H1 (cell line): ENCODE results near the gene BABAM2. TPM values are rescaled to one million over a fixed set of nuclear protein-coding genes. Genes with fewer than 3 reads are reported as not detected.

Source experiments
- CTCF ChIA-PET: fragments of 300-600 bp; sonication (Branson Sonifier 250); formaldehyde crosslinking; loops from one replicate; lab custom pipeline; 2021; ENCODE audit not compliant: partially characterized antibody; lab: Charles Lee
- POLR2A ChIA-PET: fragments of 300-600 bp; sonication (Branson Sonifier 250); formaldehyde crosslinking; loops from one replicate; lab custom pipeline; 2021; ENCODE audit warnings: inconsistent platforms; ENCODE audit not compliant: partially characterized antibody; lab: Charles Lee
- DNase-seq, 2 experiments: peaks; one replicate each; pipeline versions ENCODE4 v3.0.0 to v3.0.0-alpha.2; 2010 to 2022; ENCODE audit warnings: low spot score in 2 of 2, low read depth in 1 of 2, mixed read lengths in 1 of 2
- FAIRE-seq: peaks from 2 replicates; lab custom pipeline; 2011; peaks lifted over from hg19 to GRCh38; lab: Jason Lieb, UNC
- H2AFZ ChIP-seq: 2 replicates; pipeline ENCODE4 v1.8.1; 2012; ENCODE audit warnings: low read length, inconsistent platforms
- H2AK5ac ChIP-seq: 2 replicates; pipeline ENCODE4 v1.6.1; 2013; ENCODE audit warnings: low read depth, low read length
- H2BK120ac ChIP-seq: replicated peaks from 2 replicates; pipeline ENCODE3; 2013; ENCODE audit warnings: low read depth, low read length, inconsistent platforms
- H2BK12ac ChIP-seq: 2 replicates; pipeline ENCODE4 v1.6.1; 2013; ENCODE audit warnings: low read depth, low read length
- H2BK15ac ChIP-seq: 2 replicates; pipeline ENCODE4 v1.6.1; 2013; ENCODE audit warnings: low read length
- H2BK20ac ChIP-seq: 2 replicates; pipeline ENCODE4 v1.6.1; 2013; ENCODE audit warnings: low read length
- H2BK5ac ChIP-seq: 2 replicates; pipeline ENCODE4 v1.6.1; 2013; ENCODE audit warnings: low read depth, low read length
- H3K14ac ChIP-seq: 2 replicates; pipeline ENCODE4 v1.6.1; 2013; ENCODE audit warnings: inconsistent platforms; ENCODE audit not compliant: insufficient read length
- H3K18ac ChIP-seq: 2 replicates; pipeline ENCODE4 v1.6.1; 2013; ENCODE audit warnings: low read length; ENCODE audit errors: extremely low read depth
- H3K23ac ChIP-seq: 2 replicates; pipeline ENCODE4 v1.6.1; 2013; ENCODE audit warnings: inconsistent platforms; ENCODE audit not compliant: insufficient read length
- H3K23me2 ChIP-seq: 2 replicates; pipeline ENCODE4 v1.6.1; 2013; ENCODE audit warnings: low read depth, low read length
- H3K27ac ChIP-seq: 2 replicates; pipeline ENCODE4 v1.6.1; 2011; ENCODE audit warnings: low read depth, low read length, inconsistent platforms
- H3K27me3 ChIP-seq, 4 experiments: replicated peaks in 1 of 4; 1 replicate in 1 of 4; 2 replicates in 3 of 4; pipeline versions ENCODE4 v1.6.1 to v1.8.1; 2011 to 2013; ENCODE audit warnings: low read length in 3 of 4, mild to moderate bottlenecking in 3 of 4, inconsistent platforms in 2 of 4, mixed read lengths in 2 of 4, moderate library complexity in 1 of 4; ENCODE audit not compliant: control insufficient read depth in 3 of 4, insufficient read depth in 3 of 4; ENCODE audit errors: extremely low read depth in 1 of 4
- H3K36me3 ChIP-seq, 4 experiments: 2 replicates each; pipeline versions ENCODE4 v1.6.1 to v1.8.1; 2011 to 2013; ENCODE audit warnings: mild to moderate bottlenecking in 4 of 4, low read length in 3 of 4, moderate library complexity in 2 of 4, control low read depth in 1 of 4, inconsistent platforms in 1 of 4; ENCODE audit not compliant: insufficient read depth in 4 of 4, control insufficient read depth in 2 of 4
- H3K4ac ChIP-seq: replicated peaks from 2 replicates; pipeline ENCODE3; 2013; ENCODE audit warnings: low read length, low read depth, mixed read lengths, inconsistent platforms; ENCODE audit not compliant: insufficient read length
- H3K4me1 ChIP-seq, 4 experiments: replicated peaks in 1 of 4; 1 replicate in 1 of 4; 2 replicates in 3 of 4; pipeline versions ENCODE4 v1.6.1 to v1.8.1; 2011 to 2013; ENCODE audit warnings: low read length in 3 of 4, inconsistent platforms in 2 of 4, mixed read lengths in 1 of 4; ENCODE audit not compliant: insufficient read depth in 4 of 4, control insufficient read depth in 3 of 4
- H3K4me2 ChIP-seq, 2 experiments: 2 replicates each; pipeline versions ENCODE4 v1.6.1 to v1.8.1; 2011 to 2013; ENCODE audit warnings: low read depth in 2 of 2, low read length in 2 of 2, control low read depth in 1 of 2, inconsistent platforms in 1 of 2, mild to moderate bottlenecking in 1 of 2; ENCODE audit not compliant: insufficient read depth in 1 of 2
- H3K4me3 ChIP-seq, 4 experiments: fragments of 200-600, 300-600 bp in 1 of 4; sonication (generic), shearing (Covaris generic), sonication (Bioruptor Twin) in 1 of 4; 2 replicates each; pipeline versions ENCODE4 v1.5.1 to v1.8.1; 2011 to 2016; ENCODE audit warnings: low read length in 4 of 4, low read depth in 3 of 4, control low read depth in 2 of 4, inconsistent platforms in 2 of 4, mild to moderate bottlenecking in 2 of 4, mixed read lengths in 1 of 4, moderate library complexity in 1 of 4; ENCODE audit not compliant: insufficient read depth in 2 of 4; ENCODE audit errors: extremely low read depth in 1 of 4
- H3K56ac ChIP-seq: replicated peaks from 2 replicates; pipeline ENCODE3; 2013; ENCODE audit warnings: low read depth, mild to moderate bottlenecking, mixed read lengths, low read length, inconsistent platforms; ENCODE audit not compliant: insufficient read length
- H3K79me1 ChIP-seq: 2 replicates; pipeline ENCODE4 v1.6.1; 2013; ENCODE audit warnings: low read depth, low read length, control low read depth
- H3K79me2 ChIP-seq, 2 experiments: 2 replicates each; pipeline versions ENCODE4 v1.6.1 to v1.8.1; 2012 to 2013; ENCODE audit warnings: low read length in 2 of 2, mild to moderate bottlenecking in 2 of 2, inconsistent platforms in 1 of 2; ENCODE audit not compliant: insufficient read depth in 2 of 2, control insufficient read depth in 1 of 2
- H3K9ac ChIP-seq, 4 experiments: replicated peaks in 1 of 4; 1 replicate in 1 of 4; 2 replicates in 3 of 4; pipeline versions ENCODE4 v1.6.1 to v1.8.1; 2011 to 2013; ENCODE audit warnings: low read depth in 3 of 4, low read length in 3 of 4, control low read depth in 2 of 4, mild to moderate bottlenecking in 2 of 4, moderate library complexity in 2 of 4, inconsistent platforms in 1 of 4; ENCODE audit errors: extremely low read depth in 1 of 4
- H3K9me3 ChIP-seq, 2 experiments: 2 replicates each; pipeline versions ENCODE4 v1.6.1 to v1.8.1; 2012 to 2013; ENCODE audit warnings: mild to moderate bottlenecking in 2 of 2, moderate library complexity in 2 of 2, control low read depth in 1 of 2, inconsistent platforms in 1 of 2, low read depth in 1 of 2, low read length in 1 of 2, mixed read lengths in 1 of 2; ENCODE audit not compliant: insufficient read depth in 2 of 2
- H4K20me1 ChIP-seq, 2 experiments: replicated peaks in 1 of 2; 2 replicates each; pipeline versions ENCODE3 to v1.8.1; 2011 to 2013; ENCODE audit warnings: inconsistent platforms in 2 of 2, low read length in 2 of 2, mild to moderate bottlenecking in 1 of 2; ENCODE audit not compliant: insufficient read depth in 2 of 2, control insufficient read depth in 1 of 2
- H4K5ac ChIP-seq: 2 replicates; pipeline ENCODE4 v1.6.1; 2013; ENCODE audit warnings: low read length, low read depth, mixed read lengths, inconsistent platforms; ENCODE audit not compliant: insufficient read length
- H4K8ac ChIP-seq: 2 replicates; pipeline ENCODE4 v1.8.0; 2013; ENCODE audit warnings: mild to moderate bottlenecking, moderate library complexity, low read length, inconsistent platforms; ENCODE audit not compliant: insufficient read depth; ENCODE audit errors: extremely low read depth
- H4K91ac ChIP-seq: replicated peaks from 2 replicates; pipeline ENCODE3; 2013; ENCODE audit warnings: low read length, mixed read lengths, inconsistent platforms; ENCODE audit not compliant: insufficient read length
- BACH1 ChIP-seq: IDR thresholded peaks from 2 replicates; pipeline ENCODE4 v1.6.1; 2012; ENCODE audit warnings: low read length, improper control_type of control experiment
- CBX5 ChIP-seq: fragments of 300-800, 300-1000 bp; sonication (generic); IDR thresholded peaks from 2 replicates; pipeline ENCODE4 v1.7.1; 2016; ENCODE audit warnings: antibody characterized with exemption, low read length, low read depth
- CBX8 ChIP-seq: fragments of 300-800, 300-1000 bp; sonication (generic); IDR thresholded peaks from 2 replicates; pipeline ENCODE4 v1.7.1; 2016; ENCODE audit warnings: low read depth, low read length, borderline replicate concordance
- CHD2 ChIP-seq: IDR thresholded peaks from 2 replicates; pipeline ENCODE4 v1.6.1; 2012; ENCODE audit warnings: low read length, improper control_type of control experiment
- EGR1 ChIP-seq: IDR thresholded peaks from 2 replicates; pipeline ENCODE4 v1.6.1; 2011; ENCODE audit warnings: low read depth, low read length, borderline replicate concordance
- EZH2 ChIP-seq: fragments of 200-600 bp; sonication (generic); IDR thresholded peaks from 2 replicates; pipeline ENCODE4 v1.7.1; 2012; ENCODE audit warnings: low read depth, mild to moderate bottlenecking, moderate library complexity, low read length, inconsistent platforms; ENCODE audit not compliant: severe bottlenecking
- GTF2F1 ChIP-seq: IDR thresholded peaks from 2 replicates; pipeline ENCODE4 v1.6.1; 2012; ENCODE audit warnings: low read depth, low read length, improper control_type of control experiment, borderline replicate concordance
- KDM1A ChIP-seq: fragments of 200-600, 300-600 bp; sonication (generic); IDR thresholded peaks from 2 replicates; pipeline ENCODE4 v1.7.1; 2016; ENCODE audit warnings: mild to moderate bottlenecking, low read length, borderline replicate concordance
- KDM4A ChIP-seq: IDR thresholded peaks from one replicate; pipeline ENCODE4 v1.7.1; 2012; ENCODE audit warnings: low read depth, mild to moderate bottlenecking, moderate library complexity, low read length, inconsistent platforms; ENCODE audit not compliant: severe bottlenecking
- PHF8 ChIP-seq: fragments of 200-600 bp; sonication (generic); conservative IDR thresholded peaks from 2 replicates; pipeline ENCODE4 v1.7.1; 2012; ENCODE audit warnings: low read depth, mild to moderate bottlenecking, inconsistent platforms, low read length, moderate library complexity
- RBBP5 ChIP-seq: IDR thresholded peaks from 2 replicates; pipeline ENCODE4 v1.7.1; 2012; ENCODE audit warnings: low read depth, mild to moderate bottlenecking, inconsistent platforms, low read length, moderate library complexity, borderline replicate concordance
- RFX5 ChIP-seq: IDR thresholded peaks from 2 replicates; pipeline ENCODE4 v1.6.1; 2011; ENCODE audit warnings: low read depth, low read length, improper control_type of control experiment, borderline replicate concordance
- SP2 ChIP-seq: IDR thresholded peaks from 2 replicates; pipeline ENCODE4 v1.6.1; 2012; ENCODE audit warnings: mild to moderate bottlenecking, low read length, inconsistent platforms
- TAF7 ChIP-seq: optimal IDR thresholded peaks from 2 replicates; pipeline ENCODE3; 2011; ENCODE audit warnings: low read depth, mild to moderate bottlenecking, inconsistent platforms, low read length, moderate library complexity, borderline replicate concordance
- YY1 ChIP-seq: IDR thresholded peaks from 2 replicates; pipeline ENCODE4 v1.6.1; 2011; ENCODE audit warnings: low read depth, mild to moderate bottlenecking, low read length
- WGBS, 2 experiments: shearing (Covaris generic) in 1 of 2; methylation state at CpG; one replicate each; pipeline versions ENCODE4 v1.1.6 to v1.1.7; 2013 to 2015; ENCODE audit warnings: low lambda C conversion rate in 2 of 2, mixed read lengths in 2 of 2, inconsistent platforms in 1 of 2, low coverage in 1 of 2, missing lambda C conversion rate in 1 of 2; ENCODE audit not compliant: insufficient replicate concordance in 2 of 2, insufficient coverage in 1 of 2, insufficient read length in 1 of 2; ENCODE audit errors: extremely low coverage in 1 of 2, missing lambda C conversion rate in 1 of 2; 5-methylcytosine and 5-hydroxymethylcytosine counted together
- polyA plus RNA-seq, 7 experiments: library from polyadenylated mRNA; depleted of rRNA in 3 of 7; stranded (reverse) in 5 of 7; unstranded in 2 of 7; fragments of >200 nt in 5 of 7; fragments of 200-250 nt in 2 of 7; gene quantifications; 1 replicate in 5 of 7; 2 replicates in 1 of 7; 4 replicates in 1 of 7; pipeline versions ENCODE4 v1.2.1 to v1.2.3, GENCODE V29; 2011 to 2013; ENCODE audit warnings: missing spikeins in 2 of 7, mixed read lengths in 2 of 7
- total RNA-seq: library from RNA; stranded (reverse); fragmentation: NEBNext Ultra II Directional; extraction: Animal tissue kit (Norgen Biotek cat#: 25700); gene quantifications from 2 replicates; pipeline ENCODE4 v1.2.1, GENCODE V29; 2021
- TF ChIP-seq, protein P1 (sequence below): IDR thresholded peaks from 2 replicates; pipeline ENCODE4 v1.6.1; 2012; ENCODE audit warnings: inconsistent platforms

BABAM2 gene
- total and polyA plus RNA-seq, 2 of the 8 experiments (the other 6 are each of a cell fraction or from before 2014, with no cell fraction given) = 15.8 to 20.9 TPM

DNA sequence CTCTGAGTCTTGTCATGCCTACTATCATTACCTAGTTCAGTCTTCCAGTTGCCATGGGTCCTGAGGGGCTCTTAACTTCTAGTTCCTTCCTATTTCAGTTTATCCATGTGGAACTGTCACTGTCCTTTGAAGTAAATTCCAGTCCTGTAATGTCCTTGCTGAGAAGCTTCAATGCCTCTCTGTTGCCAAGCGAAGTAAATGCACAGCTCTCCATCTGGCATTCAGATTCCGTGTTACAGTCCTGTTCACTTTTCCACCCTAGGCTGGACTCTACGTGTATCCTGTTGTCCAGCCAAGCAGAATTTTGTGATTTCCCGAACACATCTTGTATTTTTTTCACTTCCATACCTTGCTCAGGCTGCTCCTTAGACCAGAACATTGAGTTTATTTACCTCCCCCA lies 245.3 kb downstream of the BABAM2 start:
- Histone ChIP-seq H3K9me3 (no peaks in the 10 kb centered on the region), H4K91ac (no peak overlapping the region), H3K18ac (no peak overlapping the region), H2BK12ac (no peak overlapping the region), H2AK5ac (no peak overlapping the region), H3K4ac (no peak overlapping the region), H3K56ac (no peak overlapping the region), H4K20me1 (no peaks in the 10 kb centered on the region), H3K14ac (no peak overlapping the region), H3K36me3 (no peaks in the 10 kb centered on the region), H4K5ac (no peak overlapping the region), H3K9ac (no peak overlapping the region), H3K23ac (no peak overlapping the region), H3K4me3 (no peak overlapping the region), H3K4me1 (no peaks in the 10 kb centered on the region), H2AFZ (no peak overlapping the region), H2BK120ac (no peak overlapping the region), H3K23me2 (no peaks in the 10 kb centered on the region), H3K27me3 (no peaks in the 10 kb centered on the region), H3K79me2 (no peaks in the 10 kb centered on the region), H2BK20ac (no peak overlapping the region), H4K8ac (no peak overlapping the region), H3K4me2 (no peak overlapping the region), H2BK5ac (no peak overlapping the region), H3K79me1 (no peaks in the 10 kb centered on the region), H2BK15ac (no peak overlapping the region), H3K27ac (no peak overlapping the region)
- FAIRE-seq = no peak
- 76% methylated on average over 4 of the region's 4 CpGs; no CpG with 5 or more reads in 1 of the 2 experiments for WGBS, 2 experiments
- ChIA-PET CTCF (no interaction called here), POLR2A (no interaction called here)
- no peak for DNase-seq
- TF ChIP-seq TAF7 (no peak), EZH2 (no peak), SP2 (no peak), BACH1 (no peak), CBX5 (no peak), GTF2F1 (no peak), RBBP5 (no peak), KDM4A (no peak), YY1 (no peak), CBX8 (no peak), KDM1A (no peak), RFX5 (no peak), PHF8 (no peak), EGR1 (no peak), CHD2 (no peak)
- TF ChIP-seq, protein P1, sequence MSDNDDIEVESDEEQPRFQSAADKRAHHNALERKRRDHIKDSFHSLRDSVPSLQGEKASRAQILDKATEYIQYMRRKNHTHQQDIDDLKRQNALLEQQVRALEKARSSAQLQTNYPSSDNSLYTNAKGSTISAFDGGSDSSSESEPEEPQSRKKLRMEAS = no peak
